DND-41 (cell line): ENCODE data around the gene KIAA1328.

ENCODE experiments used
- ATAC-seq: fragments of 200-7000 bp; cut with Tn5 transposase; 3 replicates; pipeline ENCODE4 v1.9.1; 2021; ENCODE audit warnings: low read depth; ENCODE audit not compliant: insufficient read depth
- DNase-seq: peaks from one replicate; pipeline ENCODE4 v3.0.0-alpha.2; 2020
- H2AFZ ChIP-seq: 2 replicates; pipeline ENCODE4 v1.6.0; 2012; ENCODE audit warnings: low read depth, low read length
- H3K27ac ChIP-seq: 2 replicates; pipeline ENCODE4 v1.5.1; 2012; ENCODE audit warnings: low read length, inconsistent platforms
- H3K27me3 ChIP-seq: fragments of 200-600 bp; sonication (generic); 2 replicates; pipeline ENCODE4 v1.6.0; 2012; ENCODE audit warnings: low read length, mild to moderate bottlenecking, inconsistent platforms; ENCODE audit not compliant: insufficient read depth, poor library complexity
- H3K36me3 ChIP-seq: 2 replicates; pipeline ENCODE4 v1.5.1; 2012; ENCODE audit warnings: low read length, inconsistent platforms; ENCODE audit not compliant: insufficient read depth
- H3K4me1 ChIP-seq: 2 replicates; pipeline ENCODE4 v1.5.1; 2012; ENCODE audit warnings: mild to moderate bottlenecking, low read length; ENCODE audit not compliant: insufficient read depth
- H3K4me2 ChIP-seq: 2 replicates; pipeline ENCODE4 v1.6.0; 2012; ENCODE audit warnings: mild to moderate bottlenecking, moderate library complexity, low read length, inconsistent platforms; ENCODE audit not compliant: insufficient read depth
- H3K4me3 ChIP-seq, 2 experiments: fragments of 200-600 bp in 1 of 2; shearing (Covaris generic) in 1 of 2; 2 replicates each; pipeline ENCODE4 v1.5.1; 2012 to 2016; ENCODE audit warnings: inconsistent platforms in 2 of 2, low read length in 2 of 2, mild to moderate bottlenecking in 2 of 2, low read depth in 1 of 2, moderate library complexity in 1 of 2
- H3K79me2 ChIP-seq: 2 replicates; pipeline ENCODE4 v1.6.0; 2012; ENCODE audit warnings: low read length, inconsistent platforms; ENCODE audit not compliant: insufficient read depth
- H3K9ac ChIP-seq: 2 replicates; pipeline ENCODE4 v1.6.0; 2012; ENCODE audit warnings: low read depth, mild to moderate bottlenecking, inconsistent platforms, low read length, moderate library complexity
- H3K9me3 ChIP-seq: 2 replicates; pipeline ENCODE4 v1.5.1; 2012; ENCODE audit warnings: low read length, moderate library complexity, mild to moderate bottlenecking, inconsistent platforms; ENCODE audit not compliant: insufficient read depth, severe bottlenecking
- H4K20me1 ChIP-seq: 2 replicates; pipeline ENCODE4 v1.6.0; 2012; ENCODE audit warnings: low read length; ENCODE audit not compliant: insufficient read depth
- CTCF ChIP-seq: IDR thresholded peaks from 2 replicates; pipeline ENCODE4 v1.5.1; 2012; ENCODE audit warnings: borderline replicate concordance, low read length, moderate library complexity, mild to moderate bottlenecking; ENCODE audit not compliant: poor library complexity, severe bottlenecking; ENCODE audit errors: extremely low read depth
- EZH2 ChIP-seq: IDR thresholded peaks from 3 replicates; pipeline ENCODE4 v1.6.1; 2012; ENCODE audit warnings: borderline replicate concordance, low read depth, mild to moderate bottlenecking, moderate library complexity, low read length, inconsistent platforms; ENCODE audit not compliant: severe bottlenecking

KIAA1328 gene

GRCh38 chr18:36950282-36950681 lies 121.4 kb downstream of the KIAA1328 start:
- H3K36me3 ChIP-seq = no peaks in the 10 kb centered on the region
- H3K27me3 ChIP-seq = no peaks in the 10 kb centered on the region
- H3K4me3 ChIP-seq = no peak overlapping the region
- no peaks in the 10 kb centered on the region for H3K9me3 ChIP-seq
- TF ChIP-seq CTCF (no peak), EZH2 (no peak)
- no peaks in the 10 kb centered on the region for H3K79me2 ChIP-seq
- DNase-seq = no peak
- H3K4me1 ChIP-seq = no peaks in the 10 kb centered on the region
- H3K27ac ChIP-seq = no peak overlapping the region
- H2AFZ ChIP-seq = no peak overlapping the region
- no peak for ATAC-seq
- H4K20me1 ChIP-seq = no peaks in the 10 kb centered on the region
- no peak overlapping the region for H3K4me2 ChIP-seq
- H3K9ac ChIP-seq = no peak overlapping the region

GRCh38 chr18:36950960-36951359 lies 122.0 kb downstream of the KIAA1328 start:
- Histone ChIP-seq H4K20me1 (no peaks in the 10 kb centered on the region), H3K27me3 (no peaks in the 10 kb centered on the region)
- no peak for TF ChIP-seq CTCF
- no peak for TF ChIP-seq EZH2

GRCh38 chr18:36953047-36953446 lies 124.1 kb downstream of the KIAA1328 start:
- no peaks in the 10 kb centered on the region for H3K4me1 ChIP-seq
- TF ChIP-seq EZH2 (no peak), CTCF (no peak)
- H3K4me2 ChIP-seq = no peak overlapping the region
- H3K4me3 ChIP-seq = no peak overlapping the region
- H3K9me3 ChIP-seq = no peaks in the 10 kb centered on the region
- no peaks in the 10 kb centered on the region for H3K79me2 ChIP-seq
- H4K20me1 ChIP-seq = no peaks in the 10 kb centered on the region
- no peak overlapping the region for H3K27ac ChIP-seq
- H3K36me3 ChIP-seq = no peaks in the 10 kb centered on the region
- no peak for DNase-seq
- H2AFZ ChIP-seq = no peak overlapping the region
- no peak for ATAC-seq
- H3K27me3 ChIP-seq = no peaks in the 10 kb centered on the region
- H3K9ac ChIP-seq = no peak overlapping the region

More at GRCh38 chr18:36950960-36951359, 122.0 kb downstream of the KIAA1328 start:
- H3K9ac ChIP-seq = no peak overlapping the region
- H2AFZ ChIP-seq = no peak overlapping the region
- H3K9me3 ChIP-seq = no peaks in the 10 kb centered on the region
- no peak overlapping the region for H3K4me2 ChIP-seq
- H3K4me1 ChIP-seq = no peaks in the 10 kb centered on the region
- no peaks in the 10 kb centered on the region for H3K79me2 ChIP-seq
- no peak overlapping the region for H3K27ac ChIP-seq
- H3K36me3 ChIP-seq = no peaks in the 10 kb centered on the region
- DNase-seq = no peak
- H3K4me3 ChIP-seq = no peak overlapping the region
- no peak for ATAC-seq

- Histone ChIP-seq H3K4me3 (no peak overlapping the region), H4K20me1 (no peaks in the 10 kb centered on the region), H3K27ac (no peak overlapping the region), H3K79me2 (no peaks in the 10 kb centered on the region), H3K9ac (no peak overlapping the region), H3K36me3 (peaks cover 4% of the 10 kb centered on the region; the same call in 1 of the 2 replicates), H2AFZ (no peak overlapping the region), H3K4me1 (no peaks in the 10 kb centered on the region), H3K27me3 (no peaks in the 10 kb centered on the region), H3K9me3 (peaks cover 5% of the 10 kb centered on the region), H3K4me2 (no peak overlapping the region)
- ATAC-seq = no peak
- TF ChIP-seq CTCF (no peak), EZH2 (no peak)
- no peak for DNase-seq
These were observed 131.1 kb downstream of the KIAA1328 start for GRCh38 chr18:36960038-36960437.
